Measurements from ENCODE around the gene KISS1. TPM values are rescaled to one million over a fixed set of nuclear protein-coding genes. Genes with fewer than 3 reads are reported as not detected.

Gene KISS1
- total RNA-seq, 1 donor from 2014 or later: 2.7 TPM

DNA sequence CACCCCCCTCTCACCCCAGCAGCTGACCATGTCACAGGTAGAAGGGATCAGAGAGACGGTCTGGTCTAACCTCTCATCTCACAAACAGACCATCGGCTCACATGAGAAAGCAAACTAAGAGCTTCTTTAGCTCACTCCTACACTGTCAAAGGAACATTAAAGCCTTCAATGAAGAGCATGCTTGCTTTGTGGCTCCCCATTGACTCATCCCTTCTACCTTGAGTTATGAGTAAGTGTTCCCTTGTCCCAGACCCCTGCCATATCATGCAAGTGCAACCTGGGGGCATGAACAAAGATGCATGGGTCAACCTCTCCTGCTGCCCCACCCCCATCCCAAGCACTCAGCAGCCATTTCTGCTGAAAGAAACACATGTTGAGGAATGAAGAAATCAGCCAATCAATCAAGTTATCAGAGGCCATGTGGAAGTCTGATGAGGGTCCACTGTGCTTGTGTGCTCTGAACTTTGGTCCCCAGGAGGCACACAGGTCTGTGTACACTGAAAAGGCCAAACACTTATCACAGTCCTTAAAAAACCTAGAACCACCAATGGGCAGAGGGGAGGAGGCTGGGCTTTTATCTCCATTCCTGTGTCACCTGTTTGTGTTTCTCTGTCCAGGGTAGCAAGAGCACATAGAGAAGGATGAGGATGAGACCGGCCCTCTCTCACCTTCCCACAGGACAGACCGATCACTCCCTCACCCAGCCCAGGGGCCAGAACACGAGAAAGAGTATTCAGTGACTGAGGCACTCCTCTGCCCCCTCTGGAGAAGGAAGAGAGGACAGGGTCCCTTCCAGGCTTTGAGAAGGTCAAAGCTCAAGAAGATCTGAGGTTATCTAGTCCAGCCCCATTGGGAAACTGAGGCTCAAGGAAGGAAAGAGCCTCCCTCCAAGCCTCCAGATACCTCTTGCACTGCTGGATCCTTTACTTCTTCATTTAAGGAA lies 54.0 kb downstream of the KISS1 start:
- no peak for TF ChIP-seq EZH2 (IDR thresholded peaks at IDR 0.05; ENCODE audit: insufficient read depth, low read length)
- TF ChIP-seq, protein P1, sequence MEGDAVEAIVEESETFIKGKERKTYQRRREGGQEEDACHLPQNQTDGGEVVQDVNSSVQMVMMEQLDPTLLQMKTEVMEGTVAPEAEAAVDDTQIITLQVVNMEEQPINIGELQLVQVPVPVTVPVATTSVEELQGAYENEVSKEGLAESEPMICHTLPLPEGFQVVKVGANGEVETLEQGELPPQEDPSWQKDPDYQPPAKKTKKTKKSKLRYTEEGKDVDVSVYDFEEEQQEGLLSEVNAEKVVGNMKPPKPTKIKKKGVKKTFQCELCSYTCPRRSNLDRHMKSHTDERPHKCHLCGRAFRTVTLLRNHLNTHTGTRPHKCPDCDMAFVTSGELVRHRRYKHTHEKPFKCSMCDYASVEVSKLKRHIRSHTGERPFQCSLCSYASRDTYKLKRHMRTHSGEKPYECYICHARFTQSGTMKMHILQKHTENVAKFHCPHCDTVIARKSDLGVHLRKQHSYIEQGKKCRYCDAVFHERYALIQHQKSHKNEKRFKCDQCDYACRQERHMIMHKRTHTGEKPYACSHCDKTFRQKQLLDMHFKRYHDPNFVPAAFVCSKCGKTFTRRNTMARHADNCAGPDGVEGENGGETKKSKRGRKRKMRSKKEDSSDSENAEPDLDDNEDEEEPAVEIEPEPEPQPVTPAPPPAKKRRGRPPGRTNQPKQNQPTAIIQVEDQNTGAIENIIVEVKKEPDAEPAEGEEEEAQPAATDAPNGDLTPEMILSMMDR (IDR thresholded peaks at IDR 0.05; ENCODE audit: insufficient read depth, low read depth, low read length): no peak
- H3K27ac ChIP-seq (ENCODE audit: low read depth, low read length): no peak overlapping the region
- H3K4me1 ChIP-seq (ENCODE audit: insufficient read depth, low read length): no peaks in the 10 kb centered on the region
- H3K36me3 Mint-ChIP-seq (ENCODE audit: low read depth, unreplicated experiment): peaks cover 18% of the 10 kb centered on the region
- no peak overlapping the region for H3K4me2 ChIP-seq (ENCODE audit: low read length)
- no peak overlapping the region for H3K27ac Mint-ChIP-seq (ENCODE audit: unreplicated experiment)
- no peaks in the 10 kb centered on the region for H3K4me1 Mint-ChIP-seq (ENCODE audit: low read depth, unreplicated experiment)
- H3K79me2 ChIP-seq (ENCODE audit: insufficient read depth, low read length): no peaks in the 10 kb centered on the region
- no peaks in the 10 kb centered on the region for H4K20me1 ChIP-seq (ENCODE audit: insufficient read depth, low read length)
- H3K9me3 ChIP-seq (ENCODE audit: insufficient read depth, low read depth, low read length): no peaks in the 10 kb centered on the region
- peaks cover 23% of the 10 kb centered on the region for H3K27me3 Mint-ChIP-seq (ENCODE audit: low read depth, unreplicated experiment)
- no peak overlapping the region for H3K4me3 Mint-ChIP-seq (ENCODE audit: unreplicated experiment)
- no peaks in the 10 kb centered on the region for H3K27me3 ChIP-seq (ENCODE audit: insufficient read depth, low read length)
- no peak overlapping the region for H2AFZ ChIP-seq (ENCODE audit: low read depth, low read length)
- no peak overlapping the region for H3K4me3 ChIP-seq (ENCODE audit: insufficient read depth, low read depth, low read length)
- FAIRE-seq (no peak), DNase-seq (ENCODE audit: low read depth) (no peak)
- H3K9me3 Mint-ChIP-seq (ENCODE audit: unreplicated experiment): peaks cover 10% of the 10 kb centered on the region
- H3K36me3 ChIP-seq (ENCODE audit: insufficient read depth, low read length): no peaks in the 10 kb centered on the region
- no peak overlapping the region for H3K9ac ChIP-seq (ENCODE audit: low read length)

DNA sequence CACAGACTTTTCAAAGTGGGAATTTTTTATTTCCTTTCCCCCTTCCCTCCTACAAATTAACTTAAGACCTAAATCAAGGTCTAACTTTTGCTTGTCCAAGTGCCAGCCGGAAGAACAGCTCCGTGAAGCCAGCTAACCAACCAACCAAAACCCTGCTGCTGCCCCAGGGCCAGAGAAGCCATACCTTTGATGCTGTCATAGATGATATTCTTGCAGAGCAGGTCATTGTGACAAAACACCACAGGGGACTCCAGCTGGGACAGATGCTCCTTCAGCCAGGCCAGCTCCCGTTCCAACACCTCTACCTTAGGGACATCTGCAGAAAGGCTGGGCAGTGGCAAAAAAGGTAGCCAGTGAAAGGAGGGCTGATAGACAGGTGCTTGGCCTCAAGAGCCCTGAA lies 55.2 kb downstream of the KISS1 start:
- Histone ChIP-seq H3K4me3 (ENCODE audit: insufficient read depth, low read depth, low read length) (no peak overlapping the region), H3K27ac (ENCODE audit: low read depth, low read length) (no peak overlapping the region), H3K9ac (ENCODE audit: low read length) (no peak overlapping the region), H4K20me1 (ENCODE audit: insufficient read depth, low read length) (no peaks in the 10 kb centered on the region), H3K9me3 (ENCODE audit: insufficient read depth, low read depth, low read length) (no peaks in the 10 kb centered on the region), H3K79me2 (ENCODE audit: insufficient read depth, low read length) (no peaks in the 10 kb centered on the region), H3K4me2 (ENCODE audit: low read length) (no peak overlapping the region), H3K36me3 (ENCODE audit: insufficient read depth, low read length) (no peaks in the 10 kb centered on the region), H3K27me3 (ENCODE audit: insufficient read depth, low read length) (no peaks in the 10 kb centered on the region), H3K4me1 (ENCODE audit: insufficient read depth, low read length) (no peaks in the 10 kb centered on the region), H2AFZ (ENCODE audit: low read depth, low read length) (no peak overlapping the region)
- H3K9me3 Mint-ChIP-seq (ENCODE audit: unreplicated experiment): peaks cover 10% of the 10 kb centered on the region
- TF ChIP-seq, protein P1 (IDR thresholded peaks at IDR 0.05; ENCODE audit: insufficient read depth, low read depth, low read length): no peak
- no peak for TF ChIP-seq EZH2 (IDR thresholded peaks at IDR 0.05; ENCODE audit: insufficient read depth, low read length)
- H3K27me3 Mint-ChIP-seq (ENCODE audit: low read depth, unreplicated experiment): peaks cover 19% of the 10 kb centered on the region
- H3K4me3 Mint-ChIP-seq (ENCODE audit: unreplicated experiment): no peak overlapping the region
- DNase-seq (ENCODE audit: low read depth) (no peak), FAIRE-seq (no peak)
- H3K27ac Mint-ChIP-seq (ENCODE audit: unreplicated experiment): no peak overlapping the region
- H3K4me1 Mint-ChIP-seq (ENCODE audit: low read depth, unreplicated experiment): no peaks in the 10 kb centered on the region
- H3K36me3 Mint-ChIP-seq (ENCODE audit: low read depth, unreplicated experiment): peaks cover 18% of the 10 kb centered on the region

Other genes with a start within 250 kb of the KISS1 start
- 9.2 and 12.4 TPM in 2 replicates for gene SOX13, start 123.4 kb downstream of the KISS1 start, total RNA-seq
- 8.2 and 9.7 TPM in 2 replicates for gene ETNK2, start 44.4 kb downstream of the KISS1 start, total RNA-seq
- gene REN, start 30.2 kb downstream of the KISS1 start, total RNA-seq: not detected in 2 replicates
- 0.50 and 0.65 TPM in 2 replicates for gene GOLT1A, start 17.5 kb upstream of the KISS1 start, total RNA-seq
- gene PLEKHA6, start 163.4 kb upstream of the KISS1 start, total RNA-seq: 1.5 and 2.7 TPM in 2 replicates
- gene PPP1R15B, start 215.3 kb upstream of the KISS1 start, total RNA-seq: 38.8 and 40.0 TPM in 2 replicates

All from astrocyte (in vitro differentiated cells and primary cell).